Transverse colon (tissue), 4 donors: Measurements from ENCODE around the gene SCGB1A1. TPM values are rescaled to one million over a fixed set of nuclear protein-coding genes. Genes with fewer than 3 reads are reported as not detected.
A peak's percentile ranks its signal among the peaks of the same experiment; 100 is the strongest.

Source experiments
- DNase-seq: peaks from one replicate; pipeline ENCODE4 v3.0.0-alpha.2; 2019
- H3K27ac ChIP-seq, 4 donors: fragments of 200-600 bp; sonication (generic); 2 replicates each; pipeline ENCODE4 v1.5.1; 2016 to 2018; ENCODE audit warnings: inconsistent platforms in 4 of 4
- H3K27me3 ChIP-seq: fragments of 200-600 bp; sonication (generic); 2 replicates; pipeline ENCODE4 v1.5.1; 2017; ENCODE audit warnings: inconsistent platforms
- H3K36me3 ChIP-seq, 4 donors: fragments of 200-600 bp; sonication (generic); 2 replicates each; pipeline ENCODE4 v1.5.1; 2017 to 2019; ENCODE audit warnings: inconsistent platforms in 4 of 4
- H3K4me1 ChIP-seq, 4 donors: fragments of 200-600 bp; sonication (generic); 2 replicates each; pipeline ENCODE4 v1.5.1; 2017 to 2020; ENCODE audit warnings: inconsistent platforms in 4 of 4
- H3K4me3 ChIP-seq, 4 donors: fragments of 200-600 bp; sonication (generic); 1 replicate in 1 of 4; 2 replicates in 3 of 4; pipeline versions ENCODE4 v1.5.1 to v1.6.1; 2017 to 2019; ENCODE audit warnings: inconsistent platforms in 4 of 4
- H3K9me3 ChIP-seq, 2 donors: fragments of 200-600 bp; sonication (generic); 2 replicates each; pipeline ENCODE4 v1.5.1; 2017 to 2019; ENCODE audit warnings: inconsistent platforms in 2 of 2
- CTCF ChIP-seq, 5 experiments: fragments of 200-600 bp in 3 of 5; fragments of 450-650 bp in 2 of 5; sonication (generic) in 3 of 5; IDR thresholded peaks; 1 replicate in 2 of 5; 2 replicates in 3 of 5; pipeline ENCODE4 v1.5.1; 2016 to 2017; ENCODE audit warnings: antibody characterized with exemption in 5 of 5, inconsistent platforms in 3 of 5, mild to moderate bottlenecking in 2 of 5, moderate library complexity in 1 of 5
- EP300 ChIP-seq: sonication (generic); formaldehyde crosslinking; IDR thresholded peaks from one replicate; pipeline ENCODE4 v1.6.1; 2017; ENCODE audit warnings: antibody characterized with exemption, low read depth
- POLR2A ChIP-seq: fragments of 450-650 bp; IDR thresholded peaks from one replicate; pipeline ENCODE4 v1.6.1; 2016; ENCODE audit warnings: antibody characterized with exemption, mild to moderate bottlenecking, moderate library complexity
- POLR2AphosphoS5 ChIP-seq, 3 donors: sonication (generic); formaldehyde crosslinking; IDR thresholded peaks; one replicate each; pipeline ENCODE4 v1.6.1; 2016; ENCODE audit warnings: antibody characterized with exemption in 3 of 3
- WGBS, 2 donors: methylation state at CpG; one replicate each; pipeline ENCODE4 v1.1.5; 2018; ENCODE audit warnings: low coverage in 1 of 2; 5-methylcytosine and 5-hydroxymethylcytosine counted together
- in situ Hi-C, 4 donors: fragments of 200-750 bp; cut with MboI; loops; one replicate each; pipeline versions ENCODE4 v1.15.0 to v1.15.1; 2017; ENCODE audit warnings: low sequenced_read_pairs in 3 of 4, low pct_ligation_motif_present in 1 of 4, low pct_unique_long_range_greater_than_20kb in 1 of 4
- intact Hi-C: fragments of 100-400 bp; cut with DNase I; formaldehyde crosslinking; loops from one replicate; pipeline ENCODE4 v1.15.1; 2023; ENCODE audit warnings: low total_unique reads
- total RNA-seq, 4 donors: library from RNA; depleted of rRNA; stranded (reverse); fragments of >200 nt; gene quantifications; one replicate each; pipeline ENCODE4 v1.1.0, GENCODE V29; 2016

The SCGB1A1 gene
- total RNA-seq, 4 donors from 2014 or later, result not detected

DNA sequence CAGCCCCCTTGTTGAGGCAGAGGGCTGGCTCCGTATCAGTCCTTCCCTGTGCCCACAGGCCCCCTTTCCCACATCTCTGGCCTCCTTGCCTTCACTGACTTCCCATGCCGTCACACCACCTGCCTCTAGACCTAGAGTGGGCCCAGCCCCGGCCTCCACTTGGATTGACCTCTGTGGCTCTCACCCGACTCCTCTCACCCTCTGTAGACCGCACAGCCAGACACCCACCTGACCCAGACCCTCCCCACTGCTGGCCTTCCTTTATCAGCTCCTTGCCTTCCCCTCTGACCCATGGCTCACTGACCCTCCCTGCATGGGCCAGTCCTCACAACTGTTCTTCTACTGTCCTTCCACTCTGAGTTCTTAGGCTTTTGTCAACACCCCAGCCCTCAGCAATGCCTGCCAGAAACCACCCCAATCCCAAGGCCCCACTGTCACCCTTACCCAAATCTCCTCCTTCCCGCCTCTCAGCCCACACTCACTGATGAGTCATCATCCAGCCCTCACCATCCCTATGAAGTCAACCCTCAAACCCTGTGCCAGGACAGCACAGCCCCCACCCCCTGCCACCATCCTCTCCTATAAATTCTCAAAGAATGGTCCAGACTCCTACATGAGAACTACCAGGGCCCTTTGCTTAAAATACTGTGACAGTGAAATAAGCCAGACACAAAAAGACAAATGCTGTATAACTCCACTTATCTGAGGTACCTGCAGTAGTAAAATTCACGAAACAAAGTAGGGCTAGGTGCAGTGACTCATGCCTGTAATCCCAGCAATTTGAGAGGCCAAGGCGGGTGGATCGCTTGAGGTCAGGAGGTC, 53.4 kb downstream of the SCGB1A1 start:
- Histone ChIP-seq H3K36me3 (no peaks in the 10 kb centered on the region), H3K9me3 (no peaks in the 10 kb centered on the region), H3K4me1 (peaks cover 0 to 11% (median 7%) of the 10 kb centered on the region in 4 donors), H3K27me3 (no peaks in the 10 kb centered on the region), H3K27ac (peak overlapping the region; percentile 61 to 79 (median 70)), H3K4me3 (no peak overlapping the region)
- WGBS, 2 donors, result 74 to 75% methylated on average over 8 to 9 of the region's 9 CpGs
- TF ChIP-seq POLR2A, result no peak
- peak; percentile 86 for TF ChIP-seq EP300
- TF ChIP-seq CTCF (IDR thresholded peaks at IDR 0.05), result no peak
- peak; percentile 93 to 98 (median 94) for TF ChIP-seq POLR2AphosphoS5 (IDR thresholded peaks at IDR 0.05)
- intact Hi-C loops, result no loop called here
- in situ Hi-C loops, result no loop called here
- peak; percentile 51 for DNase-seq

Other genes starting within 250 kb of the SCGB1A1 start
- not detected for gene SCGB1D1, start 228.8 kb upstream of the SCGB1A1 start, total RNA-seq
- 1 to 10 TPM in 2 of 4 donors, not detected in 2; 2.7 to 5.9 TPM for gene SCGB2A1, start 210.4 kb upstream of the SCGB1A1 start, total RNA-seq
- not detected for gene SCGB1D2, start 176.8 kb upstream of the SCGB1A1 start, total RNA-seq
- not detected for gene SCGB2A2, start 148.9 kb upstream of the SCGB1A1 start, total RNA-seq
- not detected for gene SCGB1D4, start 120.0 kb upstream of the SCGB1A1 start, total RNA-seq
- 10 to 100 TPM; 14.9 to 44.5 (median 35.6) TPM for gene ASRGL1, start 81.6 kb upstream of the SCGB1A1 start, total RNA-seq
- gene AHNAK, start 127.8 kb downstream of the SCGB1A1 start, total RNA-seq, result 1,000 to 10,000 TPM in 1 of 4 donors, 100 to 1,000 TPM in 3; 561 to 1,032 (median 742) TPM
- gene EEF1G, start 154.9 kb downstream of the SCGB1A1 start, total RNA-seq, result 1,000 to 10,000 TPM in 3 of 4 donors, 100 to 1,000 TPM in 1; 337 to 1,276 (median 1,207) TPM
- 10 to 100 TPM in 2 of 4 donors, 1 to 10 TPM in 2; 6.0 to 12.4 (median 9.8) TPM for gene TUT1, start 172.5 kb downstream of the SCGB1A1 start, total RNA-seq
- gene MTA2, start 182.8 kb downstream of the SCGB1A1 start, total RNA-seq, result 10 to 100 TPM; 42.0 to 80.1 (median 62.1) TPM
- gene EML3, start 193.7 kb downstream of the SCGB1A1 start, total RNA-seq, result 10 to 100 TPM; 35.0 to 61.1 (median 44.9) TPM
- gene ROM1, start 194.2 kb downstream of the SCGB1A1 start, total RNA-seq, result 1 to 10 TPM in 2 of 4 donors, not detected in 2; 5.3 to 5.6 TPM
- gene B3GAT3, start 203.0 kb downstream of the SCGB1A1 start, total RNA-seq, result 10 to 100 TPM; 28.0 to 47.4 (median 40.8) TPM
- 100 to 1,000 TPM in 3 of 4 donors, 10 to 100 TPM in 1; 60.2 to 129 (median 120) TPM for gene GANAB, start 227.6 kb downstream of the SCGB1A1 start, total RNA-seq
- gene INTS5, start 234.3 kb downstream of the SCGB1A1 start, total RNA-seq, result 10 to 100 TPM; 10.3 to 37.0 (median 18.4) TPM
- gene C11orf98, start 246.2 kb downstream of the SCGB1A1 start, total RNA-seq, result 10 to 100 TPM; 12.5 to 53.7 (median 37.7) TPM
- 10 to 100 TPM in 1 of 4 donors, 1 to 10 TPM in 1, not detected in 2; 6.0 to 17.0 TPM for gene CSKMT, start 246.3 kb downstream of the SCGB1A1 start, total RNA-seq